SK-N-SH (cell line): ENCODE measurements around the gene CCDC88B. TPM values are rescaled to one million over a fixed set of nuclear protein-coding genes. Genes with fewer than 3 reads are reported as not detected.
"Not testable (repeated sequence)": the region's sequence is repeated elsewhere in the genome, so short reads cannot be mapped to it uniquely, and the experiment has no call there.

ENCODE experiments used
- CTCF ChIA-PET: fragments of 300-600, 350-600 bp; formaldehyde crosslinking; extraction: SDS; loops from one replicate; lab custom pipeline; 2021; lab: Yijun Ruan, JAX
- POLR2A ChIA-PET: fragments of 350-600 bp; sonication (Branson Sonifier 250); formaldehyde crosslinking; extraction: SDS; loops from one replicate; lab custom pipeline; 2020; ENCODE audit warnings: antibody characterized with exemption, inconsistent platforms; lab: Yijun Ruan, JAX
- DNase-seq: peaks from one replicate; pipeline ENCODE4 v3.0.0; 2012
- H2AFZ ChIP-seq: fragments of 200-600 bp; sonication (generic); 2 replicates; pipeline ENCODE4 v1.8.1; 2016; ENCODE audit warnings: antibody characterized with exemption, mild to moderate bottlenecking, low read depth
- H3F3A ChIP-seq: fragments of 200-600 bp; sonication (generic); replicated peaks from 2 replicates; pipeline ENCODE3; 2016; ENCODE audit warnings: antibody characterized with exemption, mild to moderate bottlenecking; ENCODE audit not compliant: insufficient read depth
- H3K27ac ChIP-seq, 2 experiments: fragments of 200-500 bp in 1 of 2; fragments of 200-600 bp in 1 of 2; sonication (Bioruptor generic) in 1 of 2; sonication (generic), shearing (Covaris generic) in 1 of 2; 2 replicates each; pipeline versions ENCODE4 v1.5.1 to v1.6.1; 2014 to 2016; ENCODE audit warnings: low read depth in 2 of 2, inconsistent platforms in 1 of 2, low read length in 1 of 2, mild to moderate bottlenecking in 1 of 2, mixed read lengths in 1 of 2
- H3K27me3 ChIP-seq: fragments of 200-600 bp; sonication (generic), shearing (Covaris generic); 2 replicates; pipeline ENCODE4 v1.6.1; 2016; ENCODE audit warnings: mixed run types; ENCODE audit not compliant: insufficient read depth
- H3K36me3 ChIP-seq, 2 experiments: fragments of 200-500 bp in 1 of 2; fragments of 200-600 bp in 1 of 2; sonication (Bioruptor generic) in 1 of 2; sonication (generic) in 1 of 2; replicated peaks in 1 of 2; 2 replicates each; pipeline versions ENCODE3 to v1.5.1; 2014 to 2016; ENCODE audit warnings: low read length in 1 of 2, mild to moderate bottlenecking in 1 of 2; ENCODE audit not compliant: insufficient read depth in 2 of 2, control insufficient read depth in 1 of 2
- H3K4me1 ChIP-seq, 2 experiments: fragments of 200-500 bp in 1 of 2; fragments of 200-600 bp in 1 of 2; sonication (Bioruptor generic) in 1 of 2; sonication (generic), shearing (Covaris generic) in 1 of 2; 2 replicates each; pipeline versions ENCODE4 v1.5.1 to v1.6.1; 2014 to 2016; ENCODE audit warnings: low read depth in 1 of 2, low read length in 1 of 2, mixed run types in 1 of 2; ENCODE audit not compliant: insufficient read depth in 2 of 2, control insufficient read depth in 1 of 2
- H3K4me2 ChIP-seq: fragments of 200-600 bp; sonication (generic), shearing (Covaris generic); 2 replicates; pipeline ENCODE4 v1.6.1; 2017; ENCODE audit warnings: mixed run types
- H3K4me3 ChIP-seq, 2 experiments: fragments of 200-500 bp in 1 of 2; fragments of 200-600 bp in 1 of 2; sonication (Bioruptor generic) in 1 of 2; sonication (generic), shearing (Covaris generic) in 1 of 2; 2 replicates each; pipeline versions ENCODE4 v1.5.1 to v1.8.1; 2014 to 2016; ENCODE audit warnings: low read depth in 2 of 2, inconsistent platforms in 1 of 2, low read length in 1 of 2, mild to moderate bottlenecking in 1 of 2, mixed read lengths in 1 of 2, moderate library complexity in 1 of 2
- H3K79me2 ChIP-seq: fragments of 200-600 bp; sonication (generic); 2 replicates; pipeline ENCODE4 v1.8.1; 2017; ENCODE audit warnings: mild to moderate bottlenecking; ENCODE audit not compliant: insufficient read depth
- H3K9ac ChIP-seq: fragments of 200-600 bp; sonication (generic); 2 replicates; pipeline ENCODE4 v1.6.1; 2017; ENCODE audit warnings: mixed run types
- H3K9me2 ChIP-seq: fragments of 200-600 bp; sonication (generic); 2 replicates; pipeline ENCODE4 v1.6.1; 2017; ENCODE audit warnings: mixed run types
- H3K9me3 ChIP-seq: fragments of 200-600 bp; sonication (generic); 2 replicates; pipeline ENCODE4 v1.6.1; 2017; ENCODE audit warnings: mixed run types, mild to moderate bottlenecking, moderate library complexity
- H4K20me1 ChIP-seq: fragments of 200-600 bp; sonication (generic); 2 replicates; pipeline ENCODE4 v1.6.1; 2017; ENCODE audit warnings: mild to moderate bottlenecking, mixed run types; ENCODE audit not compliant: insufficient read depth
- CTCF ChIP-seq: fragments of 200-600 bp; sonication (generic); IDR thresholded peaks from 2 replicates; pipeline ENCODE4 v1.6.1; 2017; ENCODE audit warnings: antibody characterized with exemption, mild to moderate bottlenecking, moderate library complexity
- FOSL2 ChIP-seq: IDR thresholded peaks from 2 replicates; pipeline ENCODE4 v1.4.0; 2012; ENCODE audit warnings: low read depth, mild to moderate bottlenecking, moderate library complexity, borderline replicate concordance
- FOXM1 ChIP-seq: IDR thresholded peaks from 2 replicates; pipeline ENCODE4 v1.4.0; 2012; ENCODE audit warnings: low read depth, mild to moderate bottlenecking
- GABPA ChIP-seq: IDR thresholded peaks from 2 replicates; pipeline ENCODE4 v1.4.0; 2012; ENCODE audit warnings: low read depth, mild to moderate bottlenecking
- IRF3 ChIP-seq: fragments of 150-350 bp; IDR thresholded peaks from 2 replicates; pipeline ENCODE4 v1.6.1; 2016; ENCODE audit warnings: mild to moderate bottlenecking, low read depth, low read length
- JUND ChIP-seq: IDR thresholded peaks from 2 replicates; pipeline ENCODE4 v1.4.0; 2012
- MAX ChIP-seq: IDR thresholded peaks from 2 replicates; pipeline ENCODE4 v1.4.0; 2012; ENCODE audit warnings: low read depth
- NFIC ChIP-seq: IDR thresholded peaks from 2 replicates; pipeline ENCODE4 v1.4.0; 2012; ENCODE audit warnings: borderline replicate concordance
- POLR2AphosphoS5 ChIP-seq: IDR thresholded peaks from 2 replicates; pipeline ENCODE4 v1.6.1; 2012; ENCODE audit warnings: low read depth, low read length
- RFX5 ChIP-seq: IDR thresholded peaks from 2 replicates; pipeline ENCODE4 v1.6.1; 2012; ENCODE audit warnings: mild to moderate bottlenecking, improper control_type of control experiment, low read length
- TCF12 ChIP-seq: IDR thresholded peaks from 2 replicates; pipeline ENCODE4 v1.4.0; 2012
- TEAD4 ChIP-seq: IDR thresholded peaks from 2 replicates; pipeline ENCODE4 v1.4.0; 2012; ENCODE audit warnings: mild to moderate bottlenecking, borderline replicate concordance; ENCODE audit not compliant: insufficient read depth
- YY1 ChIP-seq: IDR thresholded peaks from 2 replicates; pipeline ENCODE4 v1.4.0; 2012; ENCODE audit warnings: low read depth, mild to moderate bottlenecking
- WGBS: methylation state at CpG from one replicate; pipeline ENCODE4 v1.1.6; 2017; ENCODE audit warnings: low lambda C conversion rate; 5-methylcytosine and 5-hydroxymethylcytosine counted together
- polyA plus RNA-seq, 3 experiments: library from polyadenylated mRNA; depleted of rRNA; stranded (reverse); fragments of >200 nt; gene quantifications; 2 replicates each; pipeline ENCODE4 v1.2.3, GENCODE V29; 2012

Gene CCDC88B
- polyA plus RNA-seq, 1 of the 3 experiments (the other 2 are of a cell fraction), result 3.4 TPM

- H3K4me2 ChIP-seq, result no peak overlapping the region
- DNase-seq, result peak; percentile 54
- POLR2A ChIA-PET, result no interaction called here
- WGBS, result 84% methylated on average over 14 of the region's 19 CpGs
- peaks cover 0 to 12% of the 10 kb centered on the region in 2 experiments; a peak in 2 of 4 replicates for H3K4me1 ChIP-seq
- H2AFZ ChIP-seq, result no peak overlapping the region
- H3K9ac ChIP-seq, result no peak overlapping the region
- no peaks in the 10 kb centered on the region for H3K9me2 ChIP-seq
- H3K79me2 ChIP-seq, result peaks cover 34% of the 10 kb centered on the region
- CTCF ChIA-PET, result interaction anchor here (0.7 to 1.9 kb wide), 4 partner anchors 9 to 135 kb away, joined by 3 to 8 read pairs (median 5); partner anchors contain the start of genes CATSPERZ and ESRRA
- no peaks in the 10 kb centered on the region for H3K27me3 ChIP-seq
- H3K4me3 ChIP-seq, result no peak overlapping the region
- no peak overlapping the region for H3K27ac ChIP-seq
- no peak for TF ChIP-seq POLR2AphosphoS5
- TF ChIP-seq TEAD4, result no peak
- TF ChIP-seq IRF3, result no peak
- TF ChIP-seq CTCF, result peak; percentile 32; the same call in 1 of the 2 replicates
- no peak for TF ChIP-seq FOXM1
- no peak for TF ChIP-seq TCF12
- TF ChIP-seq YY1, result no peak
- TF ChIP-seq NFIC, result no peak
- H3K9me3 ChIP-seq, result no peaks in the 10 kb centered on the region
- H4K20me1 ChIP-seq, result no peaks in the 10 kb centered on the region
- H3F3A ChIP-seq, result peaks cover 6% of the 10 kb centered on the region
- H3K36me3 ChIP-seq, result peaks cover 0 to 20% of the 10 kb centered on the region in 2 experiments
These were observed 25.7 kb upstream of the CCDC88B start for GRCh38 chr11:64314146-64314804.

GRCh38 chr11:64314805-64315561 is 25.0 kb upstream of the CCDC88B start:
- Histone ChIP-seq H3K9me3 (no peaks in the 10 kb centered on the region), H3K36me3 (peaks cover 0 to 20% of the 10 kb centered on the region in 2 experiments), H3K4me1 (peaks cover 0 to 15% of the 10 kb centered on the region in 2 experiments; a peak in 2 of 4 replicates), H3K4me2 (no peak overlapping the region), H3K9ac (no peak overlapping the region), H2AFZ (no peak overlapping the region), H3K4me3 (no peak overlapping the region), H3K79me2 (peaks cover 35% of the 10 kb centered on the region), H3F3A (peaks cover 6% of the 10 kb centered on the region), H3K27ac (no peak overlapping the region), H4K20me1 (no peaks in the 10 kb centered on the region), H3K9me2 (no peaks in the 10 kb centered on the region), H3K27me3 (no peaks in the 10 kb centered on the region)
- ChIA-PET CTCF (interaction anchor here (0.7 to 1.9 kb wide), 2 partner anchors 10 to 26 kb away, joined by 3 to 7 read pairs; partner anchors contain the start of gene ESRRA), POLR2A (no interaction called here)
- no peak for DNase-seq
- TF ChIP-seq RFX5 (no peak), GABPA (no peak), MAX (no peak), JUND (no peak), FOSL2 (no peak), TEAD4 (no peak)
- 89% methylated on average over 15 of the region's 24 CpGs for WGBS

- Histone ChIP-seq H3K4me1 (peaks cover 0 to 15% of the 10 kb centered on the region in 2 experiments; a peak in 2 of 4 replicates), H3K9ac (peak overlapping the region; percentile 91; the same call in 1 of the 2 replicates), H3K4me3 (peak overlapping the region; percentile 70 to 98), H3K4me2 (peak overlapping the region; percentile 88), H3K36me3 (peaks cover 0 to 21% of the 10 kb centered on the region in 2 experiments), H3K79me2 (peaks cover 39% of the 10 kb centered on the region), H3K27ac (peak overlapping the region in 1 of 2 experiments; percentile 97; a peak in 2 of 4 replicates)
- not testable (repeated sequence) for H2AFZ ChIP-seq, H4K20me1 ChIP-seq, H3K9me3 ChIP-seq, H3K9me2 ChIP-seq, H3K27me3 ChIP-seq, H3F3A ChIP-seq, DNase-seq
- ChIA-PET POLR2A (interaction anchor here (0.5 to 2.0 kb wide), 3 partner anchors 11 to 100 kb away, joined by 3 to 14 read pairs (median 7); partner anchors contain the start of gene ESRRA), CTCF (interaction anchor here (1.8 to 3.0 kb wide), 4 partner anchors 11 to 39 kb away, joined by 5 to 27 read pairs (median 6); partner anchors contain the start of gene ESRRA)
- WGBS, result 81% methylated on average over 18 of the region's 25 CpGs
These were observed 24.1 kb upstream of the CCDC88B start for GRCh38 chr11:64315667-64316526.
